NB4 (cell line): ENCODE data around the gene PPY.

Experiments used
- CTCF ChIP-seq: IDR thresholded peaks from one replicate; pipeline ENCODE4 v1.5.1; 2012; ENCODE audit warnings: low read depth, low read length
- MAX ChIP-seq: IDR thresholded peaks from 2 replicates; pipeline ENCODE4 v1.6.1; 2011; ENCODE audit warnings: low read depth, low read length
- MYC ChIP-seq: IDR thresholded peaks from 2 replicates; pipeline ENCODE4 v1.6.1; 2011; ENCODE audit warnings: low read depth, low read length
- POLR2A ChIP-seq: IDR thresholded peaks from 2 replicates; pipeline ENCODE4 v1.6.1; 2011; ENCODE audit warnings: mild to moderate bottlenecking; ENCODE audit not compliant: insufficient read length; ENCODE audit errors: extremely low read depth

DNA sequence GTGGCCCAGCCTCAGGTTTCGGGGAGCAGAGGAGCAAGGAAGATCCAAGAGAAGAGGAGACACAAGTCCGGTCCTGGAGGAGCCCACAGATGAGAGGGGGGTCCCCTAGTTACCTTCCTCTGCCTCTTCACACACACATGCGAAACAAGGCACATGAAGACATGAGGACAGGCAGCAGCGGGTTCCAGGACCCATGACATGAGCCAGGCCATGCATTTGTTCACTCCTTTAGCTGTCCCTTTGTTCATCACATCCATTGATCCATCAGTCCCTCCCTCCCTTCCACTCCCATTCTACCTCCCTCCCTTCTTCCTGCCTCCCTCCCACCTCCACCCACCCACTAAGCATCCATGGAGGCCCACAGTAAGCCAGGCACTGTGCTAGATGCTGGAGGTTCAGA lies 9.4 kb downstream of the PPY start:
- TF ChIP-seq CTCF (no peak), MAX (no peak), POLR2A (no peak), MYC (no peak)
